ENCODE data around the gene AKT1. TPM values are rescaled to one million over a fixed set of nuclear protein-coding genes. Genes with fewer than 3 reads are reported as not detected.

The AKT1 gene
- total RNA-seq, 1 donor from 2014 or later, result 133 TPM

- Mint-ChIP-seq H3K4me1 (ENCODE audit: unreplicated experiment) (peaks cover 26% of the 10 kb centered on the region), H3K36me3 (ENCODE audit: low read depth, unreplicated experiment) (peaks cover 22% of the 10 kb centered on the region), H3K9me3 (ENCODE audit: unreplicated experiment) (no peaks in the 10 kb centered on the region), H3K27me3 (ENCODE audit: unreplicated experiment) (peaks cover 12% of the 10 kb centered on the region), H3K4me3 (ENCODE audit: unreplicated experiment) (no peak overlapping the region), H3K27ac (ENCODE audit: unreplicated experiment) (no peak overlapping the region)
- TF ChIP-seq, protein P1, sequence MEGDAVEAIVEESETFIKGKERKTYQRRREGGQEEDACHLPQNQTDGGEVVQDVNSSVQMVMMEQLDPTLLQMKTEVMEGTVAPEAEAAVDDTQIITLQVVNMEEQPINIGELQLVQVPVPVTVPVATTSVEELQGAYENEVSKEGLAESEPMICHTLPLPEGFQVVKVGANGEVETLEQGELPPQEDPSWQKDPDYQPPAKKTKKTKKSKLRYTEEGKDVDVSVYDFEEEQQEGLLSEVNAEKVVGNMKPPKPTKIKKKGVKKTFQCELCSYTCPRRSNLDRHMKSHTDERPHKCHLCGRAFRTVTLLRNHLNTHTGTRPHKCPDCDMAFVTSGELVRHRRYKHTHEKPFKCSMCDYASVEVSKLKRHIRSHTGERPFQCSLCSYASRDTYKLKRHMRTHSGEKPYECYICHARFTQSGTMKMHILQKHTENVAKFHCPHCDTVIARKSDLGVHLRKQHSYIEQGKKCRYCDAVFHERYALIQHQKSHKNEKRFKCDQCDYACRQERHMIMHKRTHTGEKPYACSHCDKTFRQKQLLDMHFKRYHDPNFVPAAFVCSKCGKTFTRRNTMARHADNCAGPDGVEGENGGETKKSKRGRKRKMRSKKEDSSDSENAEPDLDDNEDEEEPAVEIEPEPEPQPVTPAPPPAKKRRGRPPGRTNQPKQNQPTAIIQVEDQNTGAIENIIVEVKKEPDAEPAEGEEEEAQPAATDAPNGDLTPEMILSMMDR (IDR thresholded peaks at IDR 0.05; ENCODE audit: unreplicated experiment), result no peak
- no peak for DNase-seq (ENCODE audit: low spot score)
Observed at GRCh38 chr14:104771374-104771773, 24.2 kb downstream of the AKT1 start.

- Mint-ChIP-seq H3K4me1 (ENCODE audit: unreplicated experiment) (peaks cover 29% of the 10 kb centered on the region), H3K36me3 (ENCODE audit: low read depth, unreplicated experiment) (peaks cover 21% of the 10 kb centered on the region), H3K27ac (ENCODE audit: unreplicated experiment) (peak overlapping the region; percentile 52), H3K27me3 (ENCODE audit: unreplicated experiment) (peaks cover 14% of the 10 kb centered on the region), H3K9me3 (ENCODE audit: unreplicated experiment) (no peaks in the 10 kb centered on the region), H3K4me3 (ENCODE audit: unreplicated experiment) (peak overlapping the region; percentile 62)
- DNase-seq (ENCODE audit: low spot score), result no peak
- TF ChIP-seq, protein P1 (IDR thresholded peaks at IDR 0.05; ENCODE audit: unreplicated experiment), result peak; percentile 42
Observed at GRCh38 chr14:104770851-104771272, 24.7 kb downstream of the AKT1 start.

DNA sequence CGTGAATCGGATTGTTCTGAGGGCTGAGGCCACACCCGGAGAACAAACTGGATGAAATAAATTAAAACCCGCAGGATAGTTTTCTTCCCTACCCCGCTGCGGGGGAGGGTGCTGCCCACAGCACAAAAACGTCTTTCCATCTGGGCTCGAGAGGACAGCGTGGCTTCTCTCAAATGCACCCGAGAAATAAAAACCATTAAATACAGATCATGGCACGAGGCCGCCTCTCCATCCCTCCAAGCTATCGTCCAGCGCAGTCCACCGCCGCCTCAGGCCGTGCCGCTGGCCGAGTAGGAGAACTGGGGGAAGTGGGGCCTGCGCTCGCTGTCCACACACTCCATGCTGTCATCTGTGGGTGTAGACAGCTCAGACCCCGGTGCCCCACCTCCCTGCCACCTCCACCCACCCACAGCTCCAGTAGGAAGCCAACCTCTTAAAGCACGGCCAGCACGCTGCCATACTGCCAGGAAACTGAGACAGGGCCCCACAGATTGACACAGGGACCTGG is 25.4 kb downstream of the AKT1 start:
- H3K27me3 Mint-ChIP-seq (ENCODE audit: unreplicated experiment), result peaks cover 17% of the 10 kb centered on the region

GRCh38 chr14:104769324-104770071 is 26.1 kb downstream of the AKT1 start:
- H3K4me3 Mint-ChIP-seq (ENCODE audit: unreplicated experiment), result peak overlapping the region; percentile 12
- peaks cover 28% of the 10 kb centered on the region for H3K36me3 Mint-ChIP-seq (ENCODE audit: low read depth, unreplicated experiment)
- DNase-seq (ENCODE audit: low spot score), result no peak
- no peaks in the 10 kb centered on the region for H3K9me3 Mint-ChIP-seq (ENCODE audit: unreplicated experiment)
- peaks cover 34% of the 10 kb centered on the region for H3K4me1 Mint-ChIP-seq (ENCODE audit: unreplicated experiment)
- peak overlapping the region; percentile 30 for H3K27ac Mint-ChIP-seq (ENCODE audit: unreplicated experiment)
- TF ChIP-seq, protein P1 (IDR thresholded peaks at IDR 0.05; ENCODE audit: unreplicated experiment), result no peak
- peaks cover 16% of the 10 kb centered on the region for H3K27me3 Mint-ChIP-seq (ENCODE audit: unreplicated experiment)

More for the DNA sequence above, 25.4 kb downstream of the AKT1 start:
- H3K36me3 Mint-ChIP-seq (ENCODE audit: low read depth, unreplicated experiment), result peaks cover 28% of the 10 kb centered on the region
- DNase-seq (ENCODE audit: low spot score), result no peak
- peaks cover 34% of the 10 kb centered on the region for H3K4me1 Mint-ChIP-seq (ENCODE audit: unreplicated experiment)
- H3K4me3 Mint-ChIP-seq (ENCODE audit: unreplicated experiment), result peak overlapping the region; percentile 12
- H3K27ac Mint-ChIP-seq (ENCODE audit: unreplicated experiment), result peak overlapping the region; percentile 30
- TF ChIP-seq, protein P1 (IDR thresholded peaks at IDR 0.05; ENCODE audit: unreplicated experiment), result no peak
- no peaks in the 10 kb centered on the region for H3K9me3 Mint-ChIP-seq (ENCODE audit: unreplicated experiment)

Measured in endothelial cell (in vitro differentiated cells).